ENCODE data around the gene RASAL1.

DNA sequence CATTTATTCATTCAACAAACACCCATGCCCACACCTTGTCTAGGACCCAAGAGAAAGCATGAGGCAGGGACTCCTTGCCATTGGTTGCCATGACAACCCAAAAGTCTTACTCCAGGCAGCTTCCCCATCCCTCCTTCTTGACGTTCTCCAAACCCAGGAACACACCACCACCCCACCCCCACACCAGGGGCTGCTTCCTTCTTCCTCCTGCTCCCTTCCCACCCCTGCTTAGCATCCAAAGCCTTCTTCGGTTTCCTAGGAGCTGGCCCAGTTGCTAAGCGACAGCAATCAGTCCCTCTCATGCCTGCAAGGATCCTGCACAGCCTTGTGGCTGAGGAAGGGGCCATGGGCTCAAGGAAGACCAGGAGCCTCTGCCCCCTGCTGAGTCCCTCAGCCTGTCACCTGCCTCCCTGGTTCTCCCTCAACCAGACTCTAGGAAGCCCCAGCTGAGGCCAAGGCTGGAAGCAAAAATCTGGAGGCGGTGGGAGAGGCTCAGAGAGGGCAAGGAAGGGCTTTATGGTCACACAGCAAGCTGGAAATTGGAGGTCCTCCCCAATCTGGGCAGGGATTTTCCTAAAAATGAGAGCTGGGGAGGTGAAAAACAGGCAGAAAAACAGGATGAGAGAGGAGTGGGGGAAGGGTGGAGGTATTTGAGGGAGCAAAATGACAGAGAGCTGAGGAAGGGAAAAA lies 15.4 kb downstream of the RASAL1 start:
- TF ChIP-seq, protein P1, sequence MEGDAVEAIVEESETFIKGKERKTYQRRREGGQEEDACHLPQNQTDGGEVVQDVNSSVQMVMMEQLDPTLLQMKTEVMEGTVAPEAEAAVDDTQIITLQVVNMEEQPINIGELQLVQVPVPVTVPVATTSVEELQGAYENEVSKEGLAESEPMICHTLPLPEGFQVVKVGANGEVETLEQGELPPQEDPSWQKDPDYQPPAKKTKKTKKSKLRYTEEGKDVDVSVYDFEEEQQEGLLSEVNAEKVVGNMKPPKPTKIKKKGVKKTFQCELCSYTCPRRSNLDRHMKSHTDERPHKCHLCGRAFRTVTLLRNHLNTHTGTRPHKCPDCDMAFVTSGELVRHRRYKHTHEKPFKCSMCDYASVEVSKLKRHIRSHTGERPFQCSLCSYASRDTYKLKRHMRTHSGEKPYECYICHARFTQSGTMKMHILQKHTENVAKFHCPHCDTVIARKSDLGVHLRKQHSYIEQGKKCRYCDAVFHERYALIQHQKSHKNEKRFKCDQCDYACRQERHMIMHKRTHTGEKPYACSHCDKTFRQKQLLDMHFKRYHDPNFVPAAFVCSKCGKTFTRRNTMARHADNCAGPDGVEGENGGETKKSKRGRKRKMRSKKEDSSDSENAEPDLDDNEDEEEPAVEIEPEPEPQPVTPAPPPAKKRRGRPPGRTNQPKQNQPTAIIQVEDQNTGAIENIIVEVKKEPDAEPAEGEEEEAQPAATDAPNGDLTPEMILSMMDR (conservative IDR thresholded peaks at IDR 0.05): no peak
- TF ChIP-seq EZH2 (IDR thresholded peaks at IDR 0.05; ENCODE audit: low read depth): no peak

Data from PC-9 (cell line).